Osteoblast (primary cell): ENCODE measurements around the gene DNAJB6. TPM values are rescaled to one million over a fixed set of nuclear protein-coding genes. Genes with fewer than 3 reads are reported as not detected.

Experiments used
- DNase-seq: peaks from one replicate; pipeline ENCODE4 v3.0.0; 2011; ENCODE audit warnings: low spot score, mixed read lengths; ENCODE audit not compliant: insufficient read length; ENCODE audit errors: missing footprints
- H2AFZ ChIP-seq: 2 replicates; pipeline ENCODE4 v1.6.0; 2011; ENCODE audit warnings: mild to moderate bottlenecking, low read length
- H3K27ac ChIP-seq: 2 replicates; pipeline ENCODE4 v1.5.1; 2011; ENCODE audit warnings: mild to moderate bottlenecking, low read depth, low read length, moderate library complexity
- H3K27me3 ChIP-seq: 2 replicates; pipeline ENCODE4 v1.6.0; 2012; ENCODE audit warnings: mild to moderate bottlenecking, control low read depth, inconsistent platforms, low read length, moderate library complexity; ENCODE audit not compliant: insufficient read depth
- H3K36me3 ChIP-seq: 2 replicates; pipeline ENCODE4 v1.5.1; 2011; ENCODE audit warnings: mild to moderate bottlenecking, low read length, control low read depth, moderate library complexity; ENCODE audit not compliant: insufficient read depth
- H3K4me1 ChIP-seq: 2 replicates; pipeline ENCODE4 v1.5.1; 2011; ENCODE audit warnings: mild to moderate bottlenecking, low read length, control low read depth, moderate library complexity; ENCODE audit not compliant: insufficient read depth
- H3K4me2 ChIP-seq: 2 replicates; pipeline ENCODE4 v1.6.0; 2011; ENCODE audit warnings: mild to moderate bottlenecking, low read length; ENCODE audit not compliant: insufficient read depth
- H3K4me3 ChIP-seq: fragments of 200-600 bp; sonication (generic); 3 replicates; pipeline ENCODE4 v1.5.1; 2012; ENCODE audit warnings: mild to moderate bottlenecking, low read length, inconsistent platforms; ENCODE audit not compliant: insufficient read depth
- H3K79me2 ChIP-seq: 2 replicates; pipeline ENCODE4 v1.6.0; 2012; ENCODE audit warnings: mild to moderate bottlenecking, low read length, control low read depth, inconsistent platforms; ENCODE audit not compliant: insufficient read depth
- H3K9me3 ChIP-seq: 2 replicates; pipeline ENCODE4 v1.5.1; 2011; ENCODE audit warnings: low read depth, low read length, control low read depth
- H4K20me1 ChIP-seq: 2 replicates; pipeline ENCODE4 v1.6.0; 2012; ENCODE audit warnings: mild to moderate bottlenecking, low read length, control low read depth; ENCODE audit not compliant: insufficient read depth
- CTCF ChIP-seq: IDR thresholded peaks from 2 replicates; pipeline ENCODE4 v1.5.1; 2011; ENCODE audit warnings: mild to moderate bottlenecking, low read depth, low read length, moderate library complexity; ENCODE audit errors: extremely low read depth
- total RNA-seq: library from RNA; depleted of rRNA; stranded (reverse); fragments of >200 nt; gene quantifications from 2 replicates; pipeline ENCODE4 v1.2.3, GENCODE V29; 2012

The DNAJB6 gene
- total RNA-seq, 1 donor = 84.7 TPM

- H3K27me3 ChIP-seq = no peaks in the 10 kb centered on the region
- no peak for DNase-seq
- no peak for TF ChIP-seq CTCF
- H2AFZ ChIP-seq = no peak overlapping the region
- peaks cover 56% of the 10 kb centered on the region for H3K36me3 ChIP-seq
- no peak overlapping the region for H3K4me2 ChIP-seq
- peaks cover 12% of the 10 kb centered on the region for H3K4me1 ChIP-seq
- H3K79me2 ChIP-seq = peaks cover 100% of the 10 kb centered on the region
- H3K9me3 ChIP-seq = no peaks in the 10 kb centered on the region
- H3K27ac ChIP-seq = no peak overlapping the region
- H3K4me3 ChIP-seq = no peak overlapping the region
- peaks cover 79% of the 10 kb centered on the region for H4K20me1 ChIP-seq
Measured at GRCh38 chr7:157359581-157359980, 22.8 kb downstream of the DNAJB6 start.

- Histone ChIP-seq H3K27me3 (no peaks in the 10 kb centered on the region), H3K27ac (no peak overlapping the region), H3K4me1 (peaks cover 9% of the 10 kb centered on the region), H3K79me2 (peaks cover 100% of the 10 kb centered on the region), H4K20me1 (peaks cover 81% of the 10 kb centered on the region), H3K4me3 (no peak overlapping the region), H2AFZ (no peak overlapping the region), H3K9me3 (no peaks in the 10 kb centered on the region), H3K36me3 (peaks cover 65% of the 10 kb centered on the region), H3K4me2 (no peak overlapping the region)
- TF ChIP-seq CTCF = no peak
- no peak for DNase-seq
Measured at GRCh38 chr7:157360483-157361025, 23.8 kb downstream of the DNAJB6 start.

- H3K4me2 ChIP-seq = no peak overlapping the region
- TF ChIP-seq CTCF = no peak
- H3K27me3 ChIP-seq = no peaks in the 10 kb centered on the region
- no peaks in the 10 kb centered on the region for H3K9me3 ChIP-seq
- no peak overlapping the region for H2AFZ ChIP-seq
- peaks cover 76% of the 10 kb centered on the region for H4K20me1 ChIP-seq
- DNase-seq = no peak
- H3K27ac ChIP-seq = no peak overlapping the region
- H3K4me3 ChIP-seq = no peak overlapping the region
- H3K4me1 ChIP-seq = no peaks in the 10 kb centered on the region
- peaks cover 100% of the 10 kb centered on the region for H3K79me2 ChIP-seq
- H3K36me3 ChIP-seq = peaks cover 73% of the 10 kb centered on the region
Measured at GRCh38 chr7:157361537-157361936, 24.7 kb downstream of the DNAJB6 start.

- no peak overlapping the region for H2AFZ ChIP-seq
- no peak for DNase-seq
- peaks cover 85% of the 10 kb centered on the region for H3K36me3 ChIP-seq
- H3K27ac ChIP-seq = no peak overlapping the region
- H4K20me1 ChIP-seq = peaks cover 71% of the 10 kb centered on the region
- peaks cover 99% of the 10 kb centered on the region for H3K79me2 ChIP-seq
- no peak for TF ChIP-seq CTCF
- H3K27me3 ChIP-seq = no peaks in the 10 kb centered on the region
- H3K9me3 ChIP-seq = no peaks in the 10 kb centered on the region
- no peak overlapping the region for H3K4me3 ChIP-seq
- H3K4me1 ChIP-seq = no peaks in the 10 kb centered on the region
- H3K4me2 ChIP-seq = no peak overlapping the region
Measured at GRCh38 chr7:157362729-157363128, 25.9 kb downstream of the DNAJB6 start.
